ENCODE measurements around the gene MYO9B.

- no peak for TF ChIP-seq FOXP4 (CRISPR knock-in tag; IDR thresholded peaks at IDR 0.05)
- TF ChIP-seq, protein P1, sequence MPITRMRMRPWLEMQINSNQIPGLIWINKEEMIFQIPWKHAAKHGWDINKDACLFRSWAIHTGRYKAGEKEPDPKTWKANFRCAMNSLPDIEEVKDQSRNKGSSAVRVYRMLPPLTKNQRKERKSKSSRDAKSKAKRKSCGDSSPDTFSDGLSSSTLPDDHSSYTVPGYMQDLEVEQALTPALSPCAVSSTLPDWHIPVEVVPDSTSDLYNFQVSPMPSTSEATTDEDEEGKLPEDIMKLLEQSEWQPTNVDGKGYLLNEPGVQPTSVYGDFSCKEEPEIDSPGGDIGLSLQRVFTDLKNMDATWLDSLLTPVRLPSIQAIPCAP (CRISPR knock-in tag; IDR thresholded peaks at IDR 0.05): no peak
- TF ChIP-seq FOXK1 (CRISPR knock-in tag; IDR thresholded peaks at IDR 0.05): no peak
- no peak for TF ChIP-seq SP1 (CRISPR knock-in tag; conservative IDR thresholded peaks at IDR 0.05)
- TF ChIP-seq CTCF (IDR thresholded peaks at IDR 0.05): no peak
These were observed 990 bp downstream of the MYO9B start for GRCh38 chr19:17076543-17076991.
